IgD-negative memory B cell (primary cell): ENCODE results near the gene GFOD1. TPM values are rescaled to one million over a fixed set of nuclear protein-coding genes. Genes with fewer than 3 reads are reported as not detected.
"Not testable (repeated sequence)": the region's sequence is repeated elsewhere in the genome, so short reads cannot be mapped to it uniquely, and the experiment has no call there.

Experiments used
- H3K27ac Mint-ChIP-seq, 3 donors: one replicate each; pipeline ENCODE4 v1.8.0; 2020 to 2022; ENCODE audit warnings: mild to moderate bottlenecking in 3 of 3, mixed read lengths in 3 of 3, moderate library complexity in 1 of 3
- H3K27me3 Mint-ChIP-seq: one replicate; pipeline ENCODE4 v1.8.0; 2021; ENCODE audit warnings: mixed read lengths
- H3K36me3 Mint-ChIP-seq: one replicate; pipeline ENCODE4 v1.8.0; 2020; ENCODE audit warnings: mild to moderate bottlenecking, mixed read lengths
- H3K4me1 Mint-ChIP-seq, 3 donors: one replicate each; pipeline ENCODE4 v1.8.0; 2020 to 2022; ENCODE audit warnings: mixed read lengths in 3 of 3, mild to moderate bottlenecking in 1 of 3
- H3K4me3 Mint-ChIP-seq, 4 donors: one replicate each; pipeline ENCODE4 v1.8.0; 2020 to 2022; ENCODE audit warnings: mild to moderate bottlenecking in 4 of 4, mixed read lengths in 4 of 4, moderate library complexity in 3 of 4
- H3K9me3 Mint-ChIP-seq, 3 donors: one replicate each; pipeline ENCODE4 v1.8.0; 2020 to 2021; ENCODE audit warnings: mixed read lengths in 3 of 3, mild to moderate bottlenecking in 1 of 3
- polyA plus RNA-seq: library from polyadenylated mRNA; unstranded; fragments of 300-500 nt; fragmentation: Illumina TruSeq; gene quantifications from one replicate; pipeline ENCODE4 v1.2.3, GENCODE V29; 2021

Gene GFOD1
- polyA plus RNA-seq, 1 donor from 2014 or later = 10.9 TPM

GRCh38 chr6:13519839-13520238, 32.4 kb upstream of the GFOD1 start:
- H3K27me3 Mint-ChIP-seq = no peaks in the 10 kb centered on the region
- no peak overlapping the region for H3K4me3 Mint-ChIP-seq
- H3K9me3 Mint-ChIP-seq = no peaks in the 10 kb centered on the region
- no peak overlapping the region for H3K27ac Mint-ChIP-seq
- H3K4me1 Mint-ChIP-seq = peaks cover 5 to 11% (median 11%) of the 10 kb centered on the region in 3 donors
- peaks cover 3% of the 10 kb centered on the region for H3K36me3 Mint-ChIP-seq

- H3K4me1 Mint-ChIP-seq = peaks cover 2 to 8% (median 5%) of the 10 kb centered on the region in 3 donors
- H3K27me3 Mint-ChIP-seq = peaks cover 2% of the 10 kb centered on the region
- H3K27ac Mint-ChIP-seq = no peak overlapping the region
Measured at GRCh38 chr6:13517116-13517515, 29.7 kb upstream of the GFOD1 start.

GRCh38 chr6:13515912-13516311, 28.5 kb upstream of the GFOD1 start:
- H3K36me3 Mint-ChIP-seq = peaks cover 2% of the 10 kb centered on the region
- peaks cover 2% of the 10 kb centered on the region for H3K27me3 Mint-ChIP-seq
- H3K4me3 Mint-ChIP-seq = no peak overlapping the region
- no peaks in the 10 kb centered on the region for H3K9me3 Mint-ChIP-seq
- no peak overlapping the region for H3K27ac Mint-ChIP-seq
- peaks cover 0 to 8% (median 5%) of the 10 kb centered on the region in 3 donors for H3K4me1 Mint-ChIP-seq

More at GRCh38 chr6:13517116-13517515, 29.7 kb upstream of the GFOD1 start:
- peaks cover 2% of the 10 kb centered on the region for H3K36me3 Mint-ChIP-seq
- H3K4me3 Mint-ChIP-seq = no peak overlapping the region
- no peaks in the 10 kb centered on the region for H3K9me3 Mint-ChIP-seq

DNA sequence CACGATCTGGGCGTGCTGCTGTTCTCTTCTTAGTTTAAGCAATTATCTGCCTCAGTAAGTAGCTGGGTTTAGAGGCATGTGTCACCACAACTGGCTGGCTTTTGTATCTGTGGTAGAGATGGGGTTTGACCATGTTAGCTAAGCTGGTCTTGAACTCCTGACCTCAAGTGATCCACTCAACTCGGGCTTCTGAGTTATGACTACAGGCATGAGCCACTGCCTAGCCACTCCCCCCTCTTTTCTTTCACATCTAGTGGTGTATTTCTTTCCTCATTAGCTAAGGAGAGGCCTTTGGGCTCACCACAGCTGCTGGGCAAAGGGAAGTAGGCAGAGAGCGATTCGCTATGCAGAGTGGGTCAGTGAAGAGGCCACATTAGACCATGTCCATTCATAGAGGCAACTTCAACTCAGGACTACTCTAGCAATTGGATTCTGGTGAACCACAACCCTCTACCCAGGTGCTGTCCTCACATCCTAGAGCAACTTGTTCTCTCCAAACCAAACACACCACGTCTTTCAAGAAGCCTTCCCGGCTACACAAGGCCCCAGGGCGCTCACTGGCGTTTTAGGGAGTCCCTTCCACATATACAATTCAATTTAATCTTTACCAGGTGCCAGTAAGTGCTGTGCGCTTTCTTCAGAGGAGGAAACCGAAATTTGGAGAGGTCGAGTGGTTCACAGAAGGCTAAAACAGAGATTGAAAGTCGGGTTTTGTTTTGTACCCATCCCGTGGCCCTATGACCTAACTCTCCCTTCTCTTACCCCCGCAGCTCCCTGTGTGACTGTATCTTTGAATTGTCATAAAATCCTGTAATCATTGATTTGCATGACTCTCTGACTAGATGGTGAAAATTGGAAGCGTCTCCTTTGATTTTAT, 26.5 kb upstream of the GFOD1 start:
- H3K27me3 Mint-ChIP-seq = peaks cover 2% of the 10 kb centered on the region
- no peak overlapping the region for H3K4me3 Mint-ChIP-seq
- peaks cover 2% of the 10 kb centered on the region for H3K36me3 Mint-ChIP-seq
- no peak overlapping the region for H3K27ac Mint-ChIP-seq
- peaks cover 0 to 8% (median 5%) of the 10 kb centered on the region in 3 donors for H3K4me1 Mint-ChIP-seq
- peaks cover 0 to 3% (median 2%) of the 10 kb centered on the region in 3 donors for H3K9me3 Mint-ChIP-seq

- H3K9me3 Mint-ChIP-seq = peaks cover 0 to 3% (median 2%) of the 10 kb centered on the region in 3 donors
- peaks cover 2% of the 10 kb centered on the region for H3K27me3 Mint-ChIP-seq
- no peak overlapping the region for H3K4me3 Mint-ChIP-seq
- H3K27ac Mint-ChIP-seq = no peak overlapping the region
- H3K4me1 Mint-ChIP-seq = peaks cover 0 to 8% (median 5%) of the 10 kb centered on the region in 3 donors
- peaks cover 2% of the 10 kb centered on the region for H3K36me3 Mint-ChIP-seq
Measured at GRCh38 chr6:13512900-13513299, 25.5 kb upstream of the GFOD1 start.

- peaks cover 2% of the 10 kb centered on the region for H3K27me3 Mint-ChIP-seq
- H3K27ac Mint-ChIP-seq = no peak overlapping the region
- peaks cover 0 to 3% (median 2%) of the 10 kb centered on the region in 3 donors for H3K9me3 Mint-ChIP-seq
- H3K4me1 Mint-ChIP-seq = peaks cover 0 to 8% (median 5%) of the 10 kb centered on the region in 3 donors
- H3K4me3 Mint-ChIP-seq = no peak overlapping the region
- peaks cover 2% of the 10 kb centered on the region for H3K36me3 Mint-ChIP-seq
Measured at GRCh38 chr6:13511913-13512717, 24.7 kb upstream of the GFOD1 start.

- H3K27ac Mint-ChIP-seq, H3K4me1 Mint-ChIP-seq, H3K27me3 Mint-ChIP-seq, H3K36me3 Mint-ChIP-seq, H3K4me3 Mint-ChIP-seq, H3K9me3 Mint-ChIP-seq: not testable (repeated sequence)
Measured at GRCh38 chr6:13511141-13511571, 23.8 kb upstream of the GFOD1 start.

- not testable (repeated sequence) for H3K9me3 Mint-ChIP-seq, H3K36me3 Mint-ChIP-seq, H3K27ac Mint-ChIP-seq, H3K4me1 Mint-ChIP-seq, H3K27me3 Mint-ChIP-seq, H3K4me3 Mint-ChIP-seq
Measured at GRCh38 chr6:13510433-13510832, 23.0 kb upstream of the GFOD1 start.

GRCh38 chr6:13508711-13509705, 21.6 kb upstream of the GFOD1 start:
- H3K4me1 Mint-ChIP-seq = peaks cover 0 to 4% (median 4%) of the 10 kb centered on the region in 3 donors
- H3K27ac Mint-ChIP-seq = no peak overlapping the region
- no peaks in the 10 kb centered on the region for H3K27me3 Mint-ChIP-seq
- peaks cover 0 to 3% (median 2%) of the 10 kb centered on the region in 3 donors for H3K9me3 Mint-ChIP-seq
- H3K36me3 Mint-ChIP-seq = no peaks in the 10 kb centered on the region
- H3K4me3 Mint-ChIP-seq = no peak overlapping the region

DNA sequence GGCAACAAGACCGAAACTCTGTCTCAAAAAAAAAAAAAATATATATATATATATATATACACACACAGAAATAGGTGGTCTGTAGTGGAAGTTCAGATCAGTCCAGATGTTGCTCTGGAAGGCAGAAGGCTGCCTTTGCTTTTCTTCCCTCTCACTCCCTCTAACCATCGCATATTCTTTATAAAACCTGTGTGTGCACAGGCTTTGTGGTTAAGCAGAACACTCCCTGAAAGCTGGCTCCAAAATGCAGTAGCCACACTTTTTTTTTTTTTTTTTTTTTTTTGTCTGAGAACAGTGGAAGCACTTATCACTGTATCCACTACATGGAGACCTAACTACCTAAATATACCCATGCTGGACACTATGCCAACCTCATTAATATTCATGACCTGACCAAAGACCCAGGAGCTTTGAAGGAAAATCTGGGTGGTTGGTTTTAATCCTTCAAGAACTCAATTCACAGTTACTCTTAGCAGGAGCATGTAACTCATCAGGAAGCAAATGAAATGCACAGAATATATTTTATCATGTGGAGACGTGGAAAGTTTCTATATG, 20.0 kb upstream of the GFOD1 start:
- no peaks in the 10 kb centered on the region for H3K27me3 Mint-ChIP-seq
- H3K9me3 Mint-ChIP-seq = peaks cover 0 to 3% (median 2%) of the 10 kb centered on the region in 3 donors
- peaks cover 0 to 4% (median 0%) of the 10 kb centered on the region in 3 donors for H3K4me1 Mint-ChIP-seq
- no peaks in the 10 kb centered on the region for H3K36me3 Mint-ChIP-seq
- H3K4me3 Mint-ChIP-seq = no peak overlapping the region
- no peak overlapping the region for H3K27ac Mint-ChIP-seq

- Mint-ChIP-seq H3K27ac (no peak overlapping the region), H3K4me1 (peaks cover 0 to 4% (median 0%) of the 10 kb centered on the region in 3 donors), H3K36me3 (no peaks in the 10 kb centered on the region), H3K9me3 (peaks cover 0 to 2% (median 2%) of the 10 kb centered on the region in 3 donors), H3K4me3 (no peak overlapping the region), H3K27me3 (no peaks in the 10 kb centered on the region)
Measured at GRCh38 chr6:13505345-13505734, 17.9 kb upstream of the GFOD1 start.

DNA sequence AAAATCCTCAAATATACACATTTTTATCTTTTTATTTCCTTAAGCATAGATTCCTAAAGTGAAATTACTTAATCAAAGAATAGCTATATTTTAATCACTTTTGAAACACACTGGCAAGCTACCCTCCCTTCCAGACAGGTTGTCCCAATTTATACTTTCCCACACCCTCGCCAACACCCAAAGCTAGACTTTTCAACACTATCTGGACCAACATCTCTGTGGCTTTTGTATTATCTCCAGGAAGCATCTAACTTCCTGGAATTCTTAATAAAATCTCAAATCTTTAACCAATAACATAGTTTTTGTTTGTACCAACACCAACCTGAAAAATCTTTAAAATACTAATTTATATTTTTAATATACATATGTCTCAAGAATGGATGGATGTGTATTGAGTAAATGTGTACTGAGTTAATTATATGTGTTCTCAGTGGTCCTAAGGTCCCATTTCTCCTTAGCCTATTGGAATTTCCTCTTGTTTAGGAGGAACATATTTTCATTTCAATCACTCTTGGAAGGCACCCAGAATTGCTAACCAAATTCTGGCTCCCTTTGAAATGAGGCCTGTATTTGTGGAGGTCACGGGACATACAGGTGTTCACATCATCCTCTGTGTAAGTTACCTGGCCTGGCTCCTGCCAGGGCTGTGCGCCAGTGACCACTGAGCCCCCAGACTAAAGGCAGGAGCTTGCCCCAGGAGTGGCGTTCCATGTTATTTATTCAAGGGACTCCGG, 17.4 kb upstream of the GFOD1 start:
- Mint-ChIP-seq H3K27me3 (no peaks in the 10 kb centered on the region), H3K36me3 (no peaks in the 10 kb centered on the region), H3K9me3 (peaks cover 0 to 2% (median 0%) of the 10 kb centered on the region in 3 donors), H3K4me3 (no peak overlapping the region), H3K27ac (no peak overlapping the region), H3K4me1 (peaks cover 0 to 4% (median 0%) of the 10 kb centered on the region in 3 donors)

GRCh38 chr6:13500915-13501314, 13.5 kb upstream of the GFOD1 start:
- Mint-ChIP-seq H3K4me1 (peaks cover 0 to 4% (median 0%) of the 10 kb centered on the region in 3 donors), H3K27ac (no peak overlapping the region), H3K27me3 (no peaks in the 10 kb centered on the region), H3K9me3 (no peaks in the 10 kb centered on the region), H3K4me3 (no peak overlapping the region), H3K36me3 (no peaks in the 10 kb centered on the region)
